Umbilical cord (tissue), 2 donors: ENCODE results near the gene PTPRS. TPM values are rescaled to one million over a fixed set of nuclear protein-coding genes. Genes with fewer than 3 reads are reported as not detected.

ENCODE experiments used
- DNase-seq: peaks from one replicate; pipeline ENCODE4 v3.0.0-alpha.2; 2015; ENCODE audit warnings: low spot score
- total RNA-seq: library from RNA; depleted of rRNA; stranded (reverse); fragments of >200 nt; gene quantifications from one replicate; pipeline ENCODE4 v1.2.3, GENCODE V29; 2014; ENCODE audit warnings: low replicate concordance; ENCODE audit not compliant: insufficient read depth

The PTPRS gene
- total RNA-seq, 1 donor from 2014 or later = 76.8 TPM

GRCh38 chr19:5355076-5355475 is 14.5 kb upstream of the PTPRS start:
- DNase-seq = no peak

- DNase-seq = no peak
Measured at GRCh38 chr19:5354403-5354802, 13.8 kb upstream of the PTPRS start.

GRCh38 chr19:5352229-5352763 is 11.7 kb upstream of the PTPRS start:
- no peak for DNase-seq

GRCh38 chr19:5351731-5352228 is 11.2 kb upstream of the PTPRS start:
- DNase-seq = no peak

GRCh38 chr19:5349041-5349440 is 8.4 kb upstream of the PTPRS start:
- DNase-seq = no peak

- DNase-seq = no peak
Measured at GRCh38 chr19:5345895-5346386, 5.3 kb upstream of the PTPRS start.

- no peak for DNase-seq
Measured at GRCh38 chr19:5343848-5344247, 3.2 kb upstream of the PTPRS start.

GRCh38 chr19:5342573-5343201 is 2.1 kb upstream of the PTPRS start:
- DNase-seq = no peak

- DNase-seq = no peak
Measured at GRCh38 chr19:5341981-5342380, 1.4 kb upstream of the PTPRS start.

GRCh38 chr19:5341448-5341820 is 822 bp upstream of the PTPRS start:
- DNase-seq = no peak

GRCh38 chr19:5339950-5340636 is 519 bp downstream of the PTPRS start:
- peak; percentile 12 for DNase-seq

- DNase-seq = no peak
Measured at GRCh38 chr19:5339198-5339949, 1.2 kb downstream of the PTPRS start.

GRCh38 chr19:5338656-5339197 is 1.9 kb downstream of the PTPRS start:
- DNase-seq = no peak

- DNase-seq = no peak
Measured at GRCh38 chr19:5337708-5338655, 2.6 kb downstream of the PTPRS start.

- no peak for DNase-seq
Measured at GRCh38 chr19:5337126-5337525, 3.5 kb downstream of the PTPRS start.

- no peak for DNase-seq
Measured at GRCh38 chr19:5336195-5336965, 4.2 kb downstream of the PTPRS start.

GRCh38 chr19:5335593-5335992 is 5.0 kb downstream of the PTPRS start:
- DNase-seq = no peak

GRCh38 chr19:5334824-5335500 is 5.7 kb downstream of the PTPRS start:
- no peak for DNase-seq

- DNase-seq = no peak
Measured at GRCh38 chr19:5334366-5334739, 6.3 kb downstream of the PTPRS start.
